OCI-LY7 (cell line): ENCODE measurements around the gene EPHA3. TPM values are rescaled to one million over a fixed set of nuclear protein-coding genes. Genes with fewer than 3 reads are reported as not detected.

Experiments used
- BruUV-seq: library from RNA; stranded (reverse); fragments of 400-500 nt; replicated peaks from 2 replicates; lab custom pipeline; 2021; lab: Mats Ljungman, UMichigan
- CTCF ChIA-PET: fragments of 300-600 bp; sonication (Branson Sonifier 250); formaldehyde crosslinking; loops from one replicate; lab custom pipeline; 2022; ENCODE audit warnings: antibody characterized with exemption; ENCODE audit not compliant: unreplicated experiment; lab: Charles Lee
- POLR2A ChIA-PET: fragments of 300-600 bp; sonication (Branson Sonifier 250); formaldehyde crosslinking; loops from one replicate; lab custom pipeline; 2022; ENCODE audit warnings: antibody characterized with exemption; lab: Charles Lee
- DNase-seq: peaks from one replicate; pipeline ENCODE4 v3.0.0-alpha.2; 2015; ENCODE audit warnings: low spot score
- H2AFZ ChIP-seq: fragments of 200-600 bp; sonication (generic), shearing (Covaris generic); 2 replicates; pipeline ENCODE4 v1.6.1; 2014; ENCODE audit warnings: mild to moderate bottlenecking, antibody characterized with exemption, low read length, moderate library complexity
- H3K27ac ChIP-seq: fragments of 200-600 bp; sonication (generic); 2 replicates; pipeline ENCODE4 v1.5.1; 2014; ENCODE audit warnings: mixed run types, low read depth, mild to moderate bottlenecking, moderate library complexity, low read length, inconsistent platforms; ENCODE audit not compliant: poor library complexity, severe bottlenecking
- H3K36me3 ChIP-seq: fragments of 200-600 bp; sonication (generic); 2 replicates; pipeline ENCODE4 v1.6.1; 2014; ENCODE audit warnings: mild to moderate bottlenecking, antibody characterized with exemption, low read length, moderate library complexity, mixed read lengths; ENCODE audit not compliant: insufficient read depth
- H3K4me1 ChIP-seq: fragments of 200-600 bp; sonication (generic); 2 replicates; pipeline ENCODE4 v1.5.1; 2014; ENCODE audit warnings: mild to moderate bottlenecking, low read length; ENCODE audit not compliant: insufficient read depth, poor library complexity, severe bottlenecking
- H3K4me2 ChIP-seq: fragments of 200-600 bp; sonication (generic); 2 replicates; pipeline ENCODE4 v1.6.1; 2014; ENCODE audit warnings: mild to moderate bottlenecking, low read length
- H3K4me3 ChIP-seq: fragments of 200-600 bp; sonication (generic); 2 replicates; pipeline ENCODE4 v1.5.1; 2014; ENCODE audit warnings: mild to moderate bottlenecking, low read depth, low read length; ENCODE audit not compliant: poor library complexity, severe bottlenecking
- H3K79me2 ChIP-seq: fragments of 200-600 bp; sonication (generic); 2 replicates; pipeline ENCODE4 v1.6.1; 2016; ENCODE audit warnings: low read depth, mild to moderate bottlenecking, low read length, moderate library complexity, mixed read lengths; ENCODE audit not compliant: insufficient read depth
- H3K9me2 ChIP-seq: fragments of 200-600 bp; sonication (generic); 2 replicates; pipeline ENCODE4 v1.6.1; 2016; ENCODE audit warnings: mild to moderate bottlenecking, low read length, mixed read lengths; ENCODE audit not compliant: insufficient read depth
- H3K9me3 ChIP-seq: fragments of 200-600 bp; sonication (generic); 2 replicates; pipeline ENCODE4 v1.6.1; 2014; ENCODE audit warnings: mild to moderate bottlenecking, mixed run types, low read length, mixed read lengths
- H4K20me1 ChIP-seq: fragments of 200-600 bp; sonication (generic); 2 replicates; pipeline ENCODE4 v1.6.1; 2014; ENCODE audit warnings: mild to moderate bottlenecking, antibody characterized with exemption, low read length, moderate library complexity, mixed read lengths; ENCODE audit not compliant: insufficient read depth
- EZH2phosphoT487 ChIP-seq: fragments of 200-600 bp; sonication (generic); IDR thresholded peaks from 2 replicates; pipeline ENCODE4 v1.6.1; 2018; ENCODE audit warnings: low read depth, borderline replicate concordance, mild to moderate bottlenecking, mixed run types, antibody characterized with exemption, low read length, moderate library complexity, mixed read lengths
- intact Hi-C: fragments of 100-400 bp; cut with micrococcal nuclease; formaldehyde crosslinking; loops from one replicate; pipeline ENCODE4 v1.10.0; 2022; ENCODE audit not compliant: unreplicated experiment
- total RNA-seq, 2 experiments: library from RNA; depleted of rRNA in 1 of 2; stranded (reverse); fragments of >200 nt in 1 of 2; shearing (Covaris generic) in 1 of 2; gene quantifications; 2 replicates each; pipeline ENCODE4 v1.2.3, GENCODE V29; 2014 to 2022
- TF ChIP-seq, protein P1 (sequence below): fragments of 200-600 bp; sonication (generic); conservative IDR thresholded peaks from 2 replicates; pipeline ENCODE4 v1.5.1; 2014; ENCODE audit warnings: mild to moderate bottlenecking, antibody characterized with exemption, low read length, moderate library complexity, mixed read lengths

EPHA3 gene
- total RNA-seq, 2 experiments from 2014 or later, result not detected

GRCh38 chr3:89522155-89522554 lies 414.7 kb downstream of the EPHA3 start:
- TF ChIP-seq, protein P1, sequence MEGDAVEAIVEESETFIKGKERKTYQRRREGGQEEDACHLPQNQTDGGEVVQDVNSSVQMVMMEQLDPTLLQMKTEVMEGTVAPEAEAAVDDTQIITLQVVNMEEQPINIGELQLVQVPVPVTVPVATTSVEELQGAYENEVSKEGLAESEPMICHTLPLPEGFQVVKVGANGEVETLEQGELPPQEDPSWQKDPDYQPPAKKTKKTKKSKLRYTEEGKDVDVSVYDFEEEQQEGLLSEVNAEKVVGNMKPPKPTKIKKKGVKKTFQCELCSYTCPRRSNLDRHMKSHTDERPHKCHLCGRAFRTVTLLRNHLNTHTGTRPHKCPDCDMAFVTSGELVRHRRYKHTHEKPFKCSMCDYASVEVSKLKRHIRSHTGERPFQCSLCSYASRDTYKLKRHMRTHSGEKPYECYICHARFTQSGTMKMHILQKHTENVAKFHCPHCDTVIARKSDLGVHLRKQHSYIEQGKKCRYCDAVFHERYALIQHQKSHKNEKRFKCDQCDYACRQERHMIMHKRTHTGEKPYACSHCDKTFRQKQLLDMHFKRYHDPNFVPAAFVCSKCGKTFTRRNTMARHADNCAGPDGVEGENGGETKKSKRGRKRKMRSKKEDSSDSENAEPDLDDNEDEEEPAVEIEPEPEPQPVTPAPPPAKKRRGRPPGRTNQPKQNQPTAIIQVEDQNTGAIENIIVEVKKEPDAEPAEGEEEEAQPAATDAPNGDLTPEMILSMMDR, result no peak
- TF ChIP-seq EZH2phosphoT487, result no peak
- POLR2A ChIA-PET, result no interaction called here
- Histone ChIP-seq H3K79me2 (no peaks in the 10 kb centered on the region), H4K20me1 (no peaks in the 10 kb centered on the region), H3K9me3 (no peaks in the 10 kb centered on the region), H3K4me3 (no peak overlapping the region), H3K36me3 (no peaks in the 10 kb centered on the region), H3K9me2 (no peaks in the 10 kb centered on the region), H2AFZ (no peak overlapping the region), H3K4me1 (no peaks in the 10 kb centered on the region), H3K4me2 (no peak overlapping the region), H3K27ac (no peak overlapping the region)
- CTCF ChIA-PET, result no interaction called here
- intact Hi-C loops, result no loop called here
- no TSS peak for BruUV-seq
- no peak for DNase-seq

GRCh38 chr3:89525609-89526008 lies 418.2 kb downstream of the EPHA3 start:
- Histone ChIP-seq H4K20me1 (no peaks in the 10 kb centered on the region), H3K9me2 (no peaks in the 10 kb centered on the region), H3K4me2 (no peak overlapping the region), H2AFZ (no peak overlapping the region), H3K4me1 (no peaks in the 10 kb centered on the region), H3K9me3 (no peaks in the 10 kb centered on the region), H3K4me3 (no peak overlapping the region), H3K27ac (no peak overlapping the region), H3K36me3 (no peaks in the 10 kb centered on the region), H3K79me2 (no peaks in the 10 kb centered on the region)
- intact Hi-C loops, result no loop called here
- BruUV-seq, result no TSS peak
- DNase-seq, result no peak
- ChIA-PET CTCF (no interaction called here), POLR2A (no interaction called here)
- TF ChIP-seq, protein P1, result no peak
- TF ChIP-seq EZH2phosphoT487, result no peak

DNA sequence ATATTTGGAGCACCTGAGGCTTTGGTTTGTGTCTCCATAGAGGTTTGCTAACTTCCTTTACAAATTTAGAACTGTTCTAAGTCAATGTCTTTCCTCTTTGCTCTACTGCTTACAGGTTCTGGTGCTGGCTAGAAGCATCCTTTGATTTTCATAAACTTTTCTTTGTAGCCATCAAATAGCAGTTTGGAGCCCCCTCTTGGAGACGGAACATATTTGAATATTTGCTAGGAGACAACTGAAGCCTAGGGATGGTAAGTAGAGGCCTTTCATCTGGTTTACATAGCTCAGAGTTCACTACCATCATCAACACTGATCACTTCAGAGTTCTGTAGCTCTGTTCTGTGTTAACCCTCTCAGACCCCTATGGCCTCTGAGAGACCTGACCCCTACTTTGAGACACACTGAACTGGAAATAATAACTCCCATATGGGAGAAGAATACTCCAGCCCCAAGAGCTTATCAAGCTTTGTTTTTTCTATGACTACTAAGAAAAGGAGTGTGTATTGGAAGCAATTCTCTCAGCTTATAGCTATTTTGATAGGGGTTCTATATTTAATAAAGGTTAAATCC lies 420.4 kb downstream of the EPHA3 start:
- TF ChIP-seq, protein P1, result no peak
- TF ChIP-seq EZH2phosphoT487, result no peak
- no peak overlapping the region for H3K4me3 ChIP-seq
- H3K9me2 ChIP-seq, result no peaks in the 10 kb centered on the region
- H3K27ac ChIP-seq, result no peak overlapping the region
- DNase-seq, result no peak
- CTCF ChIA-PET, result no interaction called here
- no peak overlapping the region for H3K4me2 ChIP-seq
- BruUV-seq, result no TSS peak
- no peaks in the 10 kb centered on the region for H3K4me1 ChIP-seq
- no peaks in the 10 kb centered on the region for H3K36me3 ChIP-seq
- no peaks in the 10 kb centered on the region for H3K79me2 ChIP-seq
- no peak overlapping the region for H2AFZ ChIP-seq
- intact Hi-C loops, result no loop called here
- no peaks in the 10 kb centered on the region for H4K20me1 ChIP-seq
- POLR2A ChIA-PET, result interaction anchor here (0.5 to 0.8 kb wide), 2 partner anchors 33 to 187 kb away, joined by 3 to 4 read pairs; no protein-coding TSS in a partner anchor
- no peaks in the 10 kb centered on the region for H3K9me3 ChIP-seq
